Measurements from ENCODE around the gene DNAJC24. TPM values are rescaled to one million over a fixed set of nuclear protein-coding genes. Genes with fewer than 3 reads are reported as not detected.

Gene DNAJC24
- total and polyA plus RNA-seq, 10 of the 15 experiments (the other 5 are each of a cell fraction or from before 2014, with no cell fraction given), result 10.0 to 25.4 (median 13.8) TPM

DNA sequence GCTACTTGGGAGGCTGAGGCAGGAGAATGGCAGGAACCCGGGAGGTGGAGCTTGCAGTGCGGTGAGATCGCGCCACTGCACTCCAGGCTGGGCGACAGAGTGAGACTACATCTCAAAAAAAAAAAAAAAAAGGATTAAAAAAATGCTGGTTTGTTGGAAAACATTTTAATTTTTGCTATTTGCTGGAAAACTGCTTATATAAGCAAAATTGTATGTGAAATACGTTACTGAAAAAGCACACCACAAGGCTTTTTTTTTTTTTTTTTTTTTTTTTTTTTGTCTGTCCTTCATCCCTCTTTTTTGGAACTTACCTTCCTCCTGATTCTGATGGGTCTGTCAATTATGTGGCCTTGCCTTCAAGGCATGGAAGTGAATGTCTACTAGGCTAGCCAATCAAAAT lies 41.0 kb upstream of the DNAJC24 start (continued):
- TF ChIP-seq LARP7 (IDR thresholded peaks at IDR 0.05), result no peak

DNA sequence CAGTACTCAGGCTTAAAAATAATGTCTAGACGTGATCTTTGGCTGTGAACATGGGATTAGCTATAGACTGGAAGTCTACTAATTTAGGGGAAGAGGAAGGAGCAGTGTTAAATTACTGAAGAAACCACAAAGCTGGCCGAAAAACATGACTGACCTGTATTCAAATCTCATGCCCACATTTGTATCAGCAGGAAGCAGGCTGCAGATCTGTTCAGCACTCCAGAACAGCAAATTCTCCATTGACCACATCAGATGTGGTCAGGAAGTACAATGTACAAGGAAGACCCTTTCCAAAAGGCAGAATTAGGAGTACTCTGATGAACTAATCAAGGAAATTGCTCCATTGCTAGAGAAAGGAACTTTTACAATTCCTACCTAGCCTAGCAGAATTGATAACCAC lies 31.9 kb upstream of the DNAJC24 start:
- ChIA-PET RAD21 (ENCODE audit: unreplicated experiment) (no interaction called here), POLR2A (no interaction called here), SMC1A (ENCODE audit: uncharacterized antibody, unreplicated experiment) (no interaction called here), CTCF (interaction anchor here (1.1 to 2.2 kb wide), 3 partner anchors 9 to 838 kb away, joined by 3 to 9 read pairs (median 4); no protein-coding TSS in a partner anchor)
- in situ Hi-C loops (cut with MboI), result no loop called here
- Histone ChIP-seq H3K36me3 (ENCODE audit: control insufficient read depth in 2 of 2, insufficient read depth in 2 of 2, low read length in 1 of 2) (no peaks in the 10 kb centered on the region), H3K4me2 (ENCODE audit: control insufficient read depth, insufficient read depth) (no peak overlapping the region), H3K27me3 (replicated peaks in 1 of 2; ENCODE audit: control insufficient read depth in 2 of 2, insufficient read depth in 2 of 2, low read length in 1 of 2) (no peaks in the 10 kb centered on the region), H3K4me1 (ENCODE audit: control insufficient read depth, insufficient read depth, low read length) (no peaks in the 10 kb centered on the region), H2AFZ (ENCODE audit: control insufficient read depth, low read depth, low read length) (no peak overlapping the region), H3K79me2 (ENCODE audit: control insufficient read depth, insufficient read depth, low read length) (no peaks in the 10 kb centered on the region), H3K9ac (ENCODE audit: control insufficient read depth, insufficient read depth, low read length) (no peak overlapping the region), H4K20me1 (ENCODE audit: control insufficient read depth, insufficient read depth) (no peaks in the 10 kb centered on the region), H3K9me3 (replicated peaks; ENCODE audit: control insufficient read depth, insufficient read depth, low read length) (no peaks in the 10 kb centered on the region; the same call in 2 of the 3 replicates), H3K27ac (ENCODE audit: control insufficient read depth, insufficient read depth) (no peak overlapping the region), H3K4me3 (no peak overlapping the region)
- FAIRE-seq (no peak), ATAC-seq (no peak), DNase-seq (ENCODE audit: low read depth, low spot score) (no peak)
- BruUV-seq (replicated peaks), result no TSS peak
- intact Hi-C loops (cut with micrococcal nuclease; ENCODE audit: unreplicated experiment), result no loop called here
- WGBS (ENCODE audit: insufficient coverage, insufficient replicate concordance, low lambda C conversion rate, missing lambda C conversion rate), result 0% methylated on average over 2 of the region's 2 CpGs
- no peak for TF ChIP-seq EP300 (IDR thresholded peaks at IDR 0.05; ENCODE audit: borderline replicate concordance in 1 of 2, control insufficient read depth in 1 of 2, low read depth in 2 of 2, low read length in 2 of 2)
- TF ChIP-seq, protein P1, sequence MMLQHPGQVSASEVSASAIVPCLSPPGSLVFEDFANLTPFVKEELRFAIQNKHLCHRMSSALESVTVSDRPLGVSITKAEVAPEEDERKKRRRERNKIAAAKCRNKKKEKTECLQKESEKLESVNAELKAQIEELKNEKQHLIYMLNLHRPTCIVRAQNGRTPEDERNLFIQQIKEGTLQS (IDR thresholded peaks at IDR 0.05; ENCODE audit: borderline replicate concordance, extremely low read depth, low read depth, low read length), result no peak
- TF ChIP-seq FOXM1 (IDR thresholded peaks at IDR 0.05; ENCODE audit: low read depth, low read length), result no peak
- no peak for TF ChIP-seq POLR2AphosphoS5 (IDR thresholded peaks at IDR 0.05; ENCODE audit: low read length)
- TF ChIP-seq, protein P2, sequence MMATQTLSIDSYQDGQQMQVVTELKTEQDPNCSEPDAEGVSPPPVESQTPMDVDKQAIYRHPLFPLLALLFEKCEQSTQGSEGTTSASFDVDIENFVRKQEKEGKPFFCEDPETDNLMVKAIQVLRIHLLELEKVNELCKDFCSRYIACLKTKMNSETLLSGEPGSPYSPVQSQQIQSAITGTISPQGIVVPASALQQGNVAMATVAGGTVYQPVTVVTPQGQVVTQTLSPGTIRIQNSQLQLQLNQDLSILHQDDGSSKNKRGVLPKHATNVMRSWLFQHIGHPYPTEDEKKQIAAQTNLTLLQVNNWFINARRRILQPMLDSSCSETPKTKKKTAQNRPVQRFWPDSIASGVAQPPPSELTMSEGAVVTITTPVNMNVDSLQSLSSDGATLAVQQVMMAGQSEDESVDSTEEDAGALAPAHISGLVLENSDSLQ (IDR thresholded peaks at IDR 0.05), result no peak
- no peak for TF ChIP-seq SIN3A (IDR thresholded peaks at IDR 0.05; ENCODE audit: low read depth, low read length)
- TF ChIP-seq, protein P3, sequence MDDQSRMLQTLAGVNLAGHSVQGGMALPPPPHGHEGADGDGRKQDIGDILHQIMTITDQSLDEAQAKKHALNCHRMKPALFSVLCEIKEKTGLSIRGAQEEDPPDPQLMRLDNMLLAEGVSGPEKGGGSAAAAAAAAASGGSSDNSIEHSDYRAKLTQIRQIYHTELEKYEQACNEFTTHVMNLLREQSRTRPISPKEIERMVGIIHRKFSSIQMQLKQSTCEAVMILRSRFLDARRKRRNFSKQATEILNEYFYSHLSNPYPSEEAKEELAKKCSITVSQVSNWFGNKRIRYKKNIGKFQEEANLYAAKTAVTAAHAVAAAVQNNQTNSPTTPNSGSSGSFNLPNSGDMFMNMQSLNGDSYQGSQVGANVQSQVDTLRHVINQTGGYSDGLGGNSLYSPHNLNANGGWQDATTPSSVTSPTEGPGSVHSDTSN (IDR thresholded peaks at IDR 0.05; ENCODE audit: insufficient replicate concordance, low read depth, low read length), result no peak
- TF ChIP-seq, protein P4, sequence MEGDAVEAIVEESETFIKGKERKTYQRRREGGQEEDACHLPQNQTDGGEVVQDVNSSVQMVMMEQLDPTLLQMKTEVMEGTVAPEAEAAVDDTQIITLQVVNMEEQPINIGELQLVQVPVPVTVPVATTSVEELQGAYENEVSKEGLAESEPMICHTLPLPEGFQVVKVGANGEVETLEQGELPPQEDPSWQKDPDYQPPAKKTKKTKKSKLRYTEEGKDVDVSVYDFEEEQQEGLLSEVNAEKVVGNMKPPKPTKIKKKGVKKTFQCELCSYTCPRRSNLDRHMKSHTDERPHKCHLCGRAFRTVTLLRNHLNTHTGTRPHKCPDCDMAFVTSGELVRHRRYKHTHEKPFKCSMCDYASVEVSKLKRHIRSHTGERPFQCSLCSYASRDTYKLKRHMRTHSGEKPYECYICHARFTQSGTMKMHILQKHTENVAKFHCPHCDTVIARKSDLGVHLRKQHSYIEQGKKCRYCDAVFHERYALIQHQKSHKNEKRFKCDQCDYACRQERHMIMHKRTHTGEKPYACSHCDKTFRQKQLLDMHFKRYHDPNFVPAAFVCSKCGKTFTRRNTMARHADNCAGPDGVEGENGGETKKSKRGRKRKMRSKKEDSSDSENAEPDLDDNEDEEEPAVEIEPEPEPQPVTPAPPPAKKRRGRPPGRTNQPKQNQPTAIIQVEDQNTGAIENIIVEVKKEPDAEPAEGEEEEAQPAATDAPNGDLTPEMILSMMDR (IDR thresholded peaks at IDR 0.05 in 2 of 3, conservative IDR thresholded peaks at IDR 0.05 in 1 of 3; ENCODE audit: control insufficient read depth in 2 of 3, extremely low read depth in 1 of 3, insufficient read depth in 1 of 3, low read depth in 3 of 3, low read length in 3 of 3), result no peak
- no peak for TF ChIP-seq NBN (IDR thresholded peaks at IDR 0.05)
- no peak for TF ChIP-seq EED (IDR thresholded peaks at IDR 0.05; ENCODE audit: low read depth)
- TF ChIP-seq WRNIP1 (IDR thresholded peaks at IDR 0.05; ENCODE audit: borderline replicate concordance, low read depth, low read length), result no peak
- TF ChIP-seq SPI1 (IDR thresholded peaks at IDR 0.05; ENCODE audit: borderline replicate concordance, insufficient read depth, low read depth, low read length), result no peak
- TF ChIP-seq FOXK2 (IDR thresholded peaks at IDR 0.05), result no peak
- TF ChIP-seq IKZF2 (IDR thresholded peaks at IDR 0.05), result no peak
- no peak for TF ChIP-seq RCOR1 (conservative IDR thresholded peaks at IDR 0.05; ENCODE audit: low read depth, low read length)
- no peak for TF ChIP-seq ETV6 (conservative IDR thresholded peaks at IDR 0.05 in 1 of 2, IDR thresholded peaks at IDR 0.05 in 1 of 2; ENCODE audit: borderline replicate concordance in 1 of 2, low read depth in 1 of 2)

Data from GM12878 (cell line).